HL-60 (cell line): ENCODE data around the gene TMEM242.

Experiments used
- DNase-seq, 2 experiments: peaks; one replicate each; pipeline ENCODE4 v3.0.0-alpha.2; 2010 to 2020; ENCODE audit warnings: low read depth in 1 of 2, low spot score in 1 of 2
- H3K27ac ChIP-seq: fragments of 250-450 bp; sonication (Bioruptor Pico); replicated peaks from 2 replicates; pipeline ENCODE4 v1.5.1; 2020; ENCODE audit warnings: mild to moderate bottlenecking, moderate library complexity
- H3K27me3 ChIP-seq: fragments of 250-450 bp; sonication (Bioruptor Pico); 2 replicates; pipeline ENCODE4 v1.5.1; 2021; ENCODE audit warnings: mild to moderate bottlenecking, moderate library complexity; ENCODE audit not compliant: insufficient read depth, poor library complexity, severe bottlenecking
- H3K4me3 ChIP-seq: replicated peaks from 2 replicates; pipeline ENCODE4 v1.5.1; 2011; ENCODE audit warnings: mild to moderate bottlenecking, control low read depth, low read length; ENCODE audit not compliant: insufficient read depth
- GABPA ChIP-seq: IDR thresholded peaks from 2 replicates; pipeline ENCODE4 v1.6.1; 2012; ENCODE audit warnings: low read depth
- POLR2AphosphoS5 ChIP-seq: IDR thresholded peaks from 2 replicates; pipeline ENCODE4 v1.6.1; 2012; ENCODE audit warnings: low read depth
- REST ChIP-seq: IDR thresholded peaks from 2 replicates; pipeline ENCODE4 v1.6.1; 2012; ENCODE audit warnings: low read depth; ENCODE audit not compliant: insufficient replicate concordance
- SPI1 ChIP-seq: IDR thresholded peaks from 2 replicates; pipeline ENCODE4 v1.6.1; 2012; ENCODE audit warnings: low read depth, mild to moderate bottlenecking, borderline replicate concordance
- long read RNA-seq: library from polyadenylated mRNA; unstranded; transcript quantifications from one replicate; pipeline ENCODE4 v2.0.0, GENCODE V29; 2020
- TF ChIP-seq, protein P1 (sequence below): IDR thresholded peaks from one replicate; pipeline ENCODE4 v1.5.1; 2011; ENCODE audit warnings: low read length, control low read depth, inconsistent platforms; ENCODE audit not compliant: insufficient read depth

TMEM242 gene
- long read RNA-seq, full-length matches to known transcripts, result 35 of 40 reads
- long read RNA-seq, partial matches to known transcripts, result 1 of 40 reads
- long read RNA-seq, other reads (novel, unspliced or antisense), result 4 of 40 reads

- DNase-seq, result peak; percentile 72 to 94
Observed at GRCh38 chr6:157323255-157323965, at the start of gene TMEM242. TSS of gene TMEM242 (minus strand) at chr6:157323519. CDS start at chr6:157323499, 20 bp downstream.

DNA sequence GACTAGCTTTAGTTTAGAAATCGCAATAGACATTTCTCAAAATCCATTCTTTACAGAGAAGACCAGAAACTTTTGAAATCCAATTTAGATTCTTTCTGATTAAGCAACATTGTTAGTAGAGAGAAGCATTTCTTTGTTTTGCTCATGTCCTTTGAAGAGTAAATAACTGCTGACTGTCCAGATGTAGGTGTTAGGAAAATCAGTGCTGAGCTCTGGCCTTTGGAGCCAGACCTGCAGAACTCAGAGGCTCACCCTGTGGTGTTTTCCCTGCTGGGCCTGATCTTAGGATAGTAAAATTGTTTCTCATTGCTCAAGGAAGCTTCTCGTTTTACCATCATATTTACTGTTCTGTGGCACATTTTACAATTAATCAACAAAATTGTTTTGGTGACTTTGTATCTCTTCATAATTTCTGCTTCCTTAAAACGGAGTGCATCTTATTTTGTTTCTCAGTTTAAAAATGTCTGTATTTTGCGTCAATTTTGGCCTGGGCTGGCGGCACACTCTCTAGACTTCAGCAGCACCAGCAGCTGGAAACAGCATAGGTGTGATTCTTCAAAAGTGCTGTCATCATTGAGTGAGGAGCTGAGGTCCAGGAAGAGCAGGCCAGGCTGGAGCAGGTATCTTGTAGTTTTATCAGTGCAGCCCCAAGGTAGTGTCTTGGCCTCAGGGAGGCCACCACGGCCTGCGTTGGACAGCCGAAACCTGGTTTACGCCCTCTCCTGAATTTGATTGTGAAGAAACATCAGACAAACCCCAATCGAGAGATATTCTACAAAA lies 49.4 kb upstream of the TMEM242 start:
- Histone ChIP-seq H3K4me3 (no peak overlapping the region), H3K27me3 (no peaks in the 10 kb centered on the region), H3K27ac (no peak overlapping the region)
- TF ChIP-seq REST (no peak), POLR2AphosphoS5 (no peak), GABPA (no peak), SPI1 (no peak)
- DNase-seq, result no peak

More at GRCh38 chr6:157323255-157323965, at the start of gene TMEM242:
- TF ChIP-seq SPI1 (no peak), GABPA (peak; percentile 93), REST (peak; percentile 74), POLR2AphosphoS5 (peak; percentile 97)
- TF ChIP-seq, protein P1, sequence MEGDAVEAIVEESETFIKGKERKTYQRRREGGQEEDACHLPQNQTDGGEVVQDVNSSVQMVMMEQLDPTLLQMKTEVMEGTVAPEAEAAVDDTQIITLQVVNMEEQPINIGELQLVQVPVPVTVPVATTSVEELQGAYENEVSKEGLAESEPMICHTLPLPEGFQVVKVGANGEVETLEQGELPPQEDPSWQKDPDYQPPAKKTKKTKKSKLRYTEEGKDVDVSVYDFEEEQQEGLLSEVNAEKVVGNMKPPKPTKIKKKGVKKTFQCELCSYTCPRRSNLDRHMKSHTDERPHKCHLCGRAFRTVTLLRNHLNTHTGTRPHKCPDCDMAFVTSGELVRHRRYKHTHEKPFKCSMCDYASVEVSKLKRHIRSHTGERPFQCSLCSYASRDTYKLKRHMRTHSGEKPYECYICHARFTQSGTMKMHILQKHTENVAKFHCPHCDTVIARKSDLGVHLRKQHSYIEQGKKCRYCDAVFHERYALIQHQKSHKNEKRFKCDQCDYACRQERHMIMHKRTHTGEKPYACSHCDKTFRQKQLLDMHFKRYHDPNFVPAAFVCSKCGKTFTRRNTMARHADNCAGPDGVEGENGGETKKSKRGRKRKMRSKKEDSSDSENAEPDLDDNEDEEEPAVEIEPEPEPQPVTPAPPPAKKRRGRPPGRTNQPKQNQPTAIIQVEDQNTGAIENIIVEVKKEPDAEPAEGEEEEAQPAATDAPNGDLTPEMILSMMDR, result no peak
- Histone ChIP-seq H3K27ac (peak within 1 kb of the TSS; percentile 84), H3K27me3 (no peaks in the 10 kb centered on the region), H3K4me3 (peak within 1 kb of the TSS; percentile 56)

DNA sequence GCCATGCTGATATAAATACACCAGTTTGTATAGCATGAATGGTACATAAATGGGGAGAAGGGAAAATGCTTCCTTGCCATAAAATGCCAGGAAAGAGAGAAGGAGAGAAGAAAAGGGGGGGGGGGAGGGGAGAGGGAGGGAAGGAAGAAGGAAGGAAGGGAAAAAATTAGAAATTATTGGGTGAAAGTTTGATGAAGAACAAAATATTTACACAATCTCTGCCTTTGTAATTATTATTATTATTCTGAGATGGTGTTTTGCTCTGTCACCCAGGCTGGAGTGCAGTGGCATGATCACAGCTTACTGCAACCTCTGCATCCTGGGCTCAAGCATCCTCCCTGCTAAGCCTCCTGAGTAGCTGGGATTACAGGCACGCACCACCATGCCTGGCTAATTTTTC lies 47.4 kb upstream of the TMEM242 start:
- DNase-seq, result no peak
- no peak overlapping the region for H3K27ac ChIP-seq
- H3K4me3 ChIP-seq, result no peak overlapping the region
- H3K27me3 ChIP-seq, result no peaks in the 10 kb centered on the region
- no peak for TF ChIP-seq GABPA
- TF ChIP-seq POLR2AphosphoS5, result no peak
- TF ChIP-seq SPI1, result no peak
- TF ChIP-seq, protein P1, result no peak
- TF ChIP-seq REST, result no peak
